Activated CD4-positive, alpha-beta T cell treated with anti-CD3 and anti-CD28 coated beads for 24 hours (primary cell): ENCODE results near the gene MTMR1.

ENCODE experiments used
- DNase-seq, 2 donors: peaks; one replicate each; pipeline ENCODE4 v3.0.0-alpha.2; 2020; ENCODE audit warnings: low read depth in 2 of 2

MTMR1 gene

DNA sequence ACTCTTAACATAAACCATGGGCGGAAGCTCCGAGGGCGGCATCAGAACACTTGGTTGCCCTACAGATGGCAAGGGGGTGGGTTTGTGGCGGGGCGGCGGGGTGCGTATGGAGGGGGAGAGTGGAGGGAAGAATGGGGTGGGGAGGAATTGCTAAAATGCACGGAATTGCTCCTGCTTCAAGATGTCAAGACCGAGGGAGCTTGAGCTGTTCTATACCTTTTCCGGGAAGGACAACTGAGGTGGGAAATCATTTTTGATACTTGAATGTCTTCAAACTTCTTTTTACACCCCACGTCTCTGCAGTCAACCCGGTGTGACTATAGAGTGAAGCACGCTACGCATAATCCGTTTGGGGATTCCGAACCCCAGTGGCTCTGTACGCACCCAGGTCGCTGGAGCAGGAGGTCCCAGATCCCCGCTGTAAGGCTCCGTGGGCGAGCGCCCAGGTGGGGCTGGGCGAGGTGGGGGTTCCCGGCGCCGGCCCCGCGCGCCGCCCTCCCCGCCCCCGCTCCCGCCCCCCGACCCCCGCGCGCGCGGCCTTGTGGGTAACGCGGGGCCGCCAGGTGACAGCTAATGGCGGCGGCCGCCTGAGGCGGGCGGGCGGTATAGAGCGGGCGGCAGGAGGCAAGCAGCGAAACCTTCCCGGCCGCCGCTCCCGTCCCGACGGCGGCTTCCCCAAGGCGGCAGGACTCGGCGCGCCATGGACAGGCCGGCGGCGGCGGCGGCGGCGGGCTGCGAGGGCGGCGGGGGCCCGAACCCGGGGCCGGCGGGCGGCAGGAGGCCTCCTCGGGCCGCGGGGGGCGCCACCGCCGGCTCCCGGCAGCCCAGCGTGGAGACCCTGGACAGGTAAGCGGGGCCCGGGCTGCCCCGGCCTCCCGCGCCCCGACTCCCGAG lies at the start of gene MTMR1:
MTMR1 (plus strand) TSS at position 566 of the 894 bp plus-strand sequence; CDS start at position 701, 135 bp downstream.
- peak in 1 of 2 donors; percentile 31 for DNase-seq

DNA sequence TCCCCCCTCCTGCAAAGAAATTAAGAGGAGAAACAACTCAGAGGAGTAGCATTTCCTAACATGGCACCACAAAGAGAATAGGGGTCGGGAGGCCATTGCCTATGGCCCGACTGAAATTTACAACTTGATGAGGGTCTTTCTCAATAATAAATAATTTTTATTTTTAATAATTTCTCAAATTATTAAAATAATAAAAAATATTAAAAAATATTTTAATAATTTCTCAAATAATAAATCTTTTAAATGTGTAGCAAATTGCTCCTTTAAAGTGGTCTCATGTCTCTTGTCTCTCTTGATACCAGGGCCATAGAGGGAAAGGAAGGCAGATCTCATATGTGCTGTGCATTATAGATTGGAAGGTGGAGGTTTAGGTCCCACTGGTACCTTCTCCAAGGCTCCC lies 49.2 kb upstream of the MTMR1 start:
- DNase-seq, result no peak

DNA sequence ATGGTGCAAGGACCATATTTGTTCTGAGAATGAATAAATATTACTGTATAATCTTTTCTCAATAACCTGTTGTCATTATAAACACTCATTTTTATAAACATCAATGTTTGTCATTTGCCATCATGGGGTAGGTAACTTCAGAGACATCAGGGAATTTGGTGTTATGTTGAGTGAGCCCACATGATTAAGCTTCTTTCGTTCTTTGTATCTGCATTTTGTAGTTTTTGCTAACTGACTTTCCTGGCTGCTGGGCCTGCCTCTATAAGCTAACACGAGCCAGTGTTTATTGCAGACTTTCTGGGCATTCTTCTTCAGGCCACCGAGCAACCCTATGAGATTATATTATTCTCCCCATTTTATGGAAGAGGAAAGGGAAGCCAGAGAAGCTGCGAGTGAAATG lies 48.8 kb upstream of the MTMR1 start:
- DNase-seq, result no peak

DNA sequence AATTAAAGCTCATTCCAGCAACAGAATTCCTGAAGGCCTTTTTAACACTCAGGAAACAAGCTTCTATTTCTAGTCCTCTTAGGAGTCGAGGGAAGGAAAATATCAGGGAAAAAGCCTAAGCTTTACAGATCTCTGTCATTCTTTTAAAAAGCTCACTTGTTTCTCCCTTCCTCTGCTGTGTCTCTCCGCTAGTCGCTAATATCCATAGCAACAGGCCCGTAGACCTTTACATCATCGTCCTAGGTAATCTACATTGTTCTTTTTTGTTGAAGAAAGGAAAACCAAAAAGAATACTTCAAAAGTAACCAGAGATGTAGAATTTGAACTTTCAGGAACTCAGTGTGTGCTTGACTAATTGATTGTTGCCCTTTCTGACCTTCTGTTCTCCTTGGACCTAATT lies 45.9 kb upstream of the MTMR1 start:
- DNase-seq, result no peak

DNA sequence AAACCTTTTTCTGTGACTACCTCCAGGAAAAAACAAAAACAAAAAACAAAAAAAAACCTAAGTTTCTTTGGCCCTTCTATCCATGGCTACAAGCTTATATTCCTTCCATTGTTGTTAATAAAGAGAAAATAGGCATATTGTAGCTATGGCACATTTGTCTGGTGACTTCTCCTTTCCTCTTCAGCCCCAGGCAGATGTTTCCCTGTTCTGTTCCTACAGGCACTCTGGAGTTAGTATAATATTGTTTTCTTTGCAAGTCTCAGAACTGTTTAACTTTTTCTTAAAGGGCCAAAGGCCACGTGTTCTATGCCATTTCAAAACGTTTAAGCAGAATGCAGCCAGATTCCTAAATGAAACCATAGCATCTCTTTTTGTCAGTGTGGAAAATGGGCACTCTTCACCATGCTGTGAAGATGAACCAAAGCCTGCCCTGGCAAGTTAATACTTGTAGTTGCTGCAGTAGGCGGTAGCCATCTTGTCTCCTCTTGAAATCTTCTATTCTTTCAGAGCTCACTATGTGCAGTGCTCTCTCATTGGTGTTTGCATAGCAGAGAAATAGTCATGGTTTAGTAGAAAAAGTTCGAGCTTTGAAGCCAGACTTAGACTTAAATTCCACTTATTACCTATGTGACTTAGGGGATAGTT lies 44.8 kb upstream of the MTMR1 start:
- no peak for DNase-seq

DNA sequence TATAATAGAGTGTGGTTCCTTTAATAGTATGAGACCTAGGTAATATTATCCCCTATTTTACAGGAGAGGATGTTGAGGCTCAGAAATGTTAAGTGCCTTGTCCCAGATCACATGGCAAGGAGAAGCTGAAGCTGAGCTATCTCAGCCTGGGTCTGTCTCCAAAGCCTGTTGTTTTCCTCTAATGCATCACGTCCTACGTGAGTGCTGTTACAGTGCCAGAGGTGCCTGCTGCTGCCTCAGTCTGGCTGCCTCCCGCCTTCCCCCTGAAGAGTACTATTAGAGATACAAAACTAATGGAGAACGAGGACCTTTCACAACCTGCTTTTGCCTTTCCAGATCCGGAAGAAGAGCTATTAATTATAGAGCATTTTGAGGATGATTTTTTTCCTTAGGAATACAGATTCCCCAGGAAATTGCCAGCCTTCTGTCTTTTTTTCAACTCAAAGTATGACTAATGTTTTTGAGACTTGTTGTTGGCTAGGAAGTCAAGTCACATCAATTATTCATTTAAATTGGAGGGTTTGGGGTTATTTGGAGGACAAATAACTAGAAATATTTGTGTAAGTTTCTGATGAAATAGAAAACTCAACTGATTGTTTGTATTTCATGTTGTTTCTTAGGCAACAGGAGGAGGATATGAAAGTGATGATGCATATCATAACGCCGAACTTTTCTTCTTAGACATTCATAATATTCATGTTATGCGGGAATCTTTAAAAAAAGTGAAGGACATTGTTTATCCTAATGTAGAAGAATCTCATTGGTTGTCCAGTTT lies 43.9 kb upstream of the MTMR1 start:
- no peak for DNase-seq

DNA sequence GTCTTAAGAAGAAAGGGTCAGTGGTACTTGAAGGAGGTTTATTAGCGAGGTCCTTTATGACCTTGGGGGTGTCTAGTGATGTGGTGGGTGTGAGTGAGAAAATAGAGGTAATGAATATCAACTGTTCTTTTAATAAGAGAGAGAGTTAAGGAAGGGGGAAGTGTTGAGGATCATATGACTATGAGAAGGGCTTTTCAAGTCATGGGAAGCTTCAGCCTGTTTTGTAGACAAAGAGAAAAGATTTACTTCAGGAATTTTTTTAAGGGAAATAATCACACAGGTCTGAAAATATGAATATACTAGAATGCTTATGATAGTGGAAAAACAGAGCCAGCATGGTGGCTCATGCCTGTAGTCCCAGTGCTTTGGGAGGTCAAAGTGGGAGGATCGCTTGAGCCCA lies 41.3 kb upstream of the MTMR1 start:
- DNase-seq, result no peak

DNA sequence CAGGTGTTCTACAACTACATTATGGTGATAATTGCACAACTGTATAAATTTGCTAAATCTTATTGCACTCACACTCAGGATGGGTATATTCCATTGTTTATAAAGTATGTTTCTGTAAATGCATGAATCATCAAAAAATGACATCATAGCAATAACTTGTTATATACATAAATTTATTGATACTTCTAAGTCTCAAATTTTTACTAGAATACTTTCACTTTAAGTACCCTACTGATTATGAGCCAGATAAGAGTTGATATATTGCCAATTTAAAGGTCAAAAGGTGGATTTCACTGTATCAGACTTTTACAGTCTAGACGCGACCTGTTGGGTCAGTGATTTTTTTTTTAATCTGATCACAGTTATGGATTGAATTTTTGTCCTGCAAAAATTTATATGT lies 37.4 kb upstream of the MTMR1 start:
- DNase-seq, result no peak

DNA sequence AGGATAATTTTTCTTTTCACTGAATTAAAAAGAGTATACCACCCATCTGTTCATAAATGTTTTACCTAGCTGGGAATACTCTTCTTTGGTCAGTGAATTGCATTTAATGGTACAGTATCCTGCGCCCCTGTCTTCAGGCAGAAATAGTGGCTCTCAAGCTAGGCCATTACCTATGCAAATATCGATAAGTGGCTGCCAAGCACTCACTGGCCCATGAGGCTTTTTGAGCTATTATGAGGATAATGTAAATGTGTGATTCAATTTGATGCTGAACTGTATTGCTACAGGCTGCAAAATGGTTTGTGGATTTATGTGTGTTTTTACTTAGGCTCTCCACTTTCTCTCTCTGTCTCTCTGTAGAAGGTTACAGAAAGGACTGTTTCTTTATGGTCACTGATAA lies 30.1 kb upstream of the MTMR1 start:
- no peak for DNase-seq

DNA sequence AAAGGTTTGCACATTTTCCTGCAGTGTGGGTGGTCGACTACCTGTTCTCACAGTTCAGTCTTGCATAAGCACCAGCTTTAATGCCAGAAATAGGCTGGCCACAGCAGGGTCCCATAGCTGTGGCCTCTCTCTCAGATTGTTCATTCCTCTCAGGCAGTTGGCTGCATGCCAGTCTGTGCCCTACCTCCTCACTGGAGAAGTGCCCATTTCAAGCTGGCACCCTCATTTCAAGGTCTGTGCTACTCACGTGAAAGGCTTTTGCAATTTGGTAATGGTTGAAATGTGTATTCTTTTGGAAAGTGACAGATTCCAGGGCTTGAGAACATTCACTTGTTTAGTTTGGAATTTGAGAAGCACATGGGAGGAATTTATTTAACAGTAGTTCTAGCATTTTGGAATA lies 28.9 kb upstream of the MTMR1 start:
- no peak for DNase-seq

DNA sequence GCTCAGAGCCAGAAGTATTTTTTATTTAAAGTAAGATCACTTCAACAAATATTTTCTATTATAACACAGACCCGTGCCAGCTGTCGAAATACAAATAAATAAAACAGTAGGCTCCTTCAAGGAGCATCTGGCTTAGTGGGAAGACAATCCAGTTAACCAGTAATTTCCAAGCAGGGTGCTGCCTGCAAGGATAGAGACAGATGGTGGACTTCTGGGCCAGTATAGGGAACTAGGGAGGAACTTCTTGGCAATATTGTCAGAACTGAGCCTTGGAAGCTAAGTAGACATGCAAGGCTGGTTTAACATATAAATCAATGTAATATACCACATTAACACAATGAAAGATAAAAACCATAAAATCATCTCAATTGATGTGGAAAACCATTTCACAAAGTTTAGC lies 17.0 kb upstream of the MTMR1 start:
- DNase-seq, result no peak

DNA sequence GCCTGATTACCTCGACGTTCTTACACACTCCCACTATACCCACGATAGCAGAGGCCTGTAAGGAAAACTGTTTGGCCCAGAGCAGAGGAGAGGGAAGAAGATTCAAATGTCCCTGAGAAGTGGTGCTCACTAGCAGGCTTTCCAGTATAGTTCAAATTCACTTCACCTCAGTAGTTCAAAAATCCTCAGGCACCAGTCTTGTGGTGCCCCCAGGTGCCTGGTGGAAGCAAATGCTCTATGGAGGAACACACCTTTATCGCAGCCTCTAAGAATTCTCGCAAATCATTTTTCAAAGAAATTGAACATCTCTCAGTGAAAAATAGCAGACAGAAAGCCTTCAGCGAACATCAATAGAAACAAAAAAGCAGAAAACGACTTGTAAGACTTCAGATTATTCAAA lies 12.2 kb upstream of the MTMR1 start:
- no peak for DNase-seq

DNA sequence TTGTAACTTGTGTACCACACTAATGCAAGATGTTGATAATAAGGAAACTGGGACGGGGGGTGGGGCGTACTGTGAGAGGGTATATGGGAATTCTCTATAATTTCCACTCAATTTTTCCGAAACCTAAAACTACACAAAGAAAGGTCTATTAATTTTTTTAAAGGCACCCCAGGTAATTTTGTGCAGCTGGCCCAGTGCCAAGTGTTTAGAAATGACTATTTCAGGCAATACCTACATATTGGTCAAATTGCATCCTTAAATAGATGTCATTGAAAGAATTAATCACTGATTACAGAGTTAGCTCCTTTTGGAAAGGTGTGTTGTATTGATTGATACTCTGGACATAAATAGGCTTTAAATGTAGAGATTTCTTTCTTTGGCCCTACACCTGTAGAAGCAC lies 10.1 kb upstream of the MTMR1 start:
- DNase-seq, result no peak

DNA sequence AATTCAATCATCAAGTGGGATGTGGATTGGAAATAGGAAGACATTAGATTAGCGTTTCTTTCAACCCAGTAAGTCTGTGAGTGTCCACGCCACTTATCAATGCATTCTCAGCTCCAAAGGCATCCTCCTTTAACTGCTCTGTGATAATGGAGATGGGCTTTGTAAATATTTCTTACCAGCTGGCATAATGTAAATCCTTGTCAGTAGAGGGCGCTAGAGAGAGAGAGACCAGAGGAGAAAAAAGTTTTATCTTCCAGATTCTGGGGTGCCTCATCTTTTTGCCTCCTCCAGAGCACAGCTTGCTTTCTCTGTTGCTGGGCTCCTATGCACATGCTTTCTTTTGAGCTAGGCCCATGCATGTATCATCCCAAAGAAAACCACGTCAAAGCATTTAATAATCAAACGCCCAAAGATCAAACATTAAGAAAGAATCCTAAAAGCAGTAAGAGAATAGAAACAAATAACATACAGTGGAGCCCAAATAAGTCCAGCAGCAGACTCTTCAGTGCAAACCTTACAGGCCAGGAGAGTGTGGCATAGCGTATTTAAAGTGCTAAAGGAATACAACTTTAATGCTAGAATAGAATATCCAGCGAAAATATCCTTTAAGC lies 9.6 kb upstream of the MTMR1 start:
- no peak for DNase-seq

DNA sequence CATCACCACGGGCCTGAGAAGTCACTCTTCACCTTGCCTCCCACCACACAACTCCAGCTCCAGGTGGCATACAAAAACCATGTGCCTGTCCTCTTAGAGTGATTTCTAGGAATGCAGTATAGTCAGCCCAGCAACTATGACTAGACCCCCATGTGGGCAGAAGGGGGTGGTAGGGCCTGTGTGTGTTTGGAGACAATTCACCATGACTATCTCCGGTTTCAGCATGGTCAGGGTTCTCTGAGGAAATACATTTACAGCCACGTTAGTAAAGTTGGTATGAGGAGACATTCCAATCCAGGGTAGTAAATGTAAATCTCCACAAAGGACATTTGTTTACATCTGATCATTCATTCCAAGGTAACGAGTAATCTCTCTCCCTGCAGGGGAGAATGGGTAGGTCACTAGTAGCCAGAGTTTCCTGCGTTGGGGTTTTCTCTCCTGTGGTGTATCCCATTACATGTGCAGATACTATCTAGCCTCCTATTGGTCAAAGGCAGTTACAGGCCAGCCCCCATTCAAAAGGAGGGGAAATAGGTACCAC lies 4.2 kb upstream of the MTMR1 start:
- no peak for DNase-seq

DNA sequence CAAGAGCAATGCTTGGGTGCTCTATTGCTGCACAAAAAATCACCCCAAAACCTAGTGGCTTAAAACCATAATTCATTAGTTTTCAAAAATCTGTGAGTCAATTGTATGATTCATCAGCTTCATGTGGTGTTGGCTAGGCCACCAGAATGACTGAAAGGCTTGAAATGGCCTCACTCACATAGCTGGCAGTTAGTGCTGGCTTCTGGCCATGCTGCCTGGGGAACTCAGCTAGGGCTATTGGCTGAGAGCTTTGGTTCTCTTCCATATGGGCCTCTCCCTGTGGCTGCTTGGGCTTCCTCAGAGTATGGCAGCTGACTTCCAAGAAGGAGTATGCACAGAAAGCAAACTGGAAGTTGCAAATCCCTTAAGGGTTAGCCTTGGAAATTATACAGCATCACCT lies 3.1 kb upstream of the MTMR1 start:
- DNase-seq, result no peak

DNA sequence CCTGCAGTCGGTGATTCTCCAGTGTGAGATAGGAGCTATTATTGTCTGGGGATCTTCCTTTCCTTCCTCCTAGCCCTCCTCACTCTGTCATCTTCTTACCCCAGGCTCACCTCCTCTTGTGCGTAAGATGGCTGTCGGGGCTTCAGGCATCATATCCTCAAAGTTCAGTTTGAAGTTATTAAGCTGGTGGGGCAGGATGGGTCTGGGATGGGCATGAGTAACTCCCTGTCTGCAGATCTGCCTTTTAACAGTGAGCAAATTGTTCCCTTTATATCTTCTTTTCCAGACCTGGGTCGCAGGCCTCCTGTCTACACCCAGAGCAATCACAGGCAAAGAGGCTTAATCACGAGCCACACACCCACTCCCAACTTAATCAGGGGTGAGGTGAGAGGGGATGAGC lies 900 bp upstream of the MTMR1 start:
- no peak for DNase-seq

DNA sequence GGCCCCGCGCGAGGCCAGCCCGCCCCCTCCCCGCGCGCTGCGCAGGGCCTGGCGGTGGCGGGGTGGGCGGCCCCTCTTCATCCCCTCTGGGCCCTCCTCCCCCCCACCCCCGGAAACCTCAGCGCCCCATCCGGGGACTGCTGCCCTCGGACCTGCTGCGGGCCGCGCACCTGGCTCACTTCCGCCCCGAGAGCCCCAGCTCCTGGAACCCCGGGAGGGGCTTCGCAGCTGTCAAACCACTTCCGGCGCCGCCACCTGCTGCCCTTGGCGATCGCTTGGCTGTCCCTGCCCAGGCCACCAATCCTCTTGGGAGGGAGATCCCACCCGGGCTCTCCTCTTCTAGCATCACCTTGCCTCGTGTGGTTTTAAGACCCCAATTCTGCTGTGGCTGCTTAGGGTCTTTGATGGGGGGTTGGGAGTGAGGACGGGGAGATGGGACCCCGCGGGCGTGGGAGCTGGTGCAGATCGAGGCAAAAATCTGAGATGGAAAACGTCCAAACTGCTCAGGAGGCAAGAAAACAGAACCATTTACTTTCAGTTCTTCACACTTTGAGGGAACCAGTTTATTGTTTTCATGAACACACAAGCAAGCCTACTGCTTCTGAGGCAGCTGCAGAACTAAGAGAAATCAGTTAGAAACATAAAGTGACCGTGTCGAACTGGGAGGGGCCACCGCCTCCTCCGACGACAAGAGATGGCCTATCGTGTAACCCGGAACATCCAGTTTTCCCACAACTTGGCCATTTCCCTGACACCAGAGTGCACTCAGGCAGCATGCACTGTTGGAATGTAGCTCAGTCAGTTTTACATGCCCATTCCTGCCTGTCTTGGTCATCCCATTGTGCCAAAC lies 754 bp downstream of the MTMR1 start:
- peak in 1 of 2 donors; percentile 49 for DNase-seq

DNA sequence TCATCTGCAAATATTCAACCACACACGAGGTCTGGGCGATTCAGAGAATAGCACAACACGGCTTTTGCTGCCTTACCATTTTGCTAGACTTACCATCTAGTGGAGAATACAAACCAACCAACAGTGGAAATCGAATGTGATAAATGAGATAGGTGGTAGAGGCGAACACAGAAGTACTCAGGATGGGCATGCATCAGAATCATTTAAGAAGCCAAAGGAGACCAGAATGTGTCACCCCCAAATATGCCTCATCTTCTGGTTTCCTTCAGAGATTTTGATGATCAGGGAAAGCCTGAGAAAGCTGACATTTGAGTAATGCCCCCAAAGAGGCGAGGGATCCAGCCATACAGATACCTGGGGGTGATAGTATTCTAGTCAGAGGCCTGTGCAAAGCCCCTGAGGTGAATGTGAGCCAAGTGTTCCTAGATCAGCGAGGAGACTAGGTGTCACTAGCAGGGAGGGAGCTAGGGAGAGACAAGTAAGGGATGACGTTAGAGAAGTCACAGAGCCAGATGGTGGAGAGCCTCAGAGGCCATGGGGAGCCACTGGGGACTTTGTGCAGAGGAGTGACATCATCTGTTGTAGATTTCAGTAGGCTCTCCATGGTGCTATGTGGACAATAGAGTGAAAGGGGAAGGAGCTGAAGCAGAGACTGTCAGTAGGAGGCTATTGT lies 1.7 kb downstream of the MTMR1 start:
- DNase-seq, result no peak

DNA sequence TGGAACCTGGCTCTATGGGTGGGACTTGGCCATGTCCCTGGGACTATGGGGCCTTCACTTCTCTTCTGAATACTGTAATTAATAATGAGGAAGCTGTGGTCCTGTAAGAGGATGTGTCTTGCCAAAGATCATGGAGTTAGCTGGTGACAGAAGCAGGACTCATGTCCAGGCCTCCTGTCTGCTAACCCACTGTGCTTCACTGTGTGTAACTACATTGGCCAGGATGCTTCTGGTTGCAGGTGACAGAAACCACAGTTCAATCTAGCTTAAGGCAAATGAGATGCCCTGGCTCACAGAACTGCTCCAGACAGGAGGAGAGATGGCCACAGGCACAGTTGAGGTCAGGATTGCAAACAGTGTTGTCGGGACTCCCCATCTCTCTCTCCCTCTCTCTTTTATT lies 3.1 kb downstream of the MTMR1 start:
- no peak for DNase-seq
